Hindlimb muscle (tissue), 1 donor: ENCODE data around the gene FMO4. TPM values are rescaled to one million over a fixed set of nuclear protein-coding genes. Genes with fewer than 3 reads are reported as not detected.
"Not testable (repeated sequence)": the region's sequence is repeated elsewhere in the genome, so short reads cannot be mapped to it uniquely, and the experiment has no call there.

Experiments
- DNase-seq: peaks from one replicate; pipeline ENCODE4 v3.0.0-alpha.2; 2013
- polyA plus RNA-seq: library from polyadenylated mRNA; unstranded; fragments of 120-200 nt; gene quantifications from one replicate; pipeline ENCODE4 v1.2.1, GENCODE V29; 2013; ENCODE audit not compliant: insufficient read length

The FMO4 gene, protein sequence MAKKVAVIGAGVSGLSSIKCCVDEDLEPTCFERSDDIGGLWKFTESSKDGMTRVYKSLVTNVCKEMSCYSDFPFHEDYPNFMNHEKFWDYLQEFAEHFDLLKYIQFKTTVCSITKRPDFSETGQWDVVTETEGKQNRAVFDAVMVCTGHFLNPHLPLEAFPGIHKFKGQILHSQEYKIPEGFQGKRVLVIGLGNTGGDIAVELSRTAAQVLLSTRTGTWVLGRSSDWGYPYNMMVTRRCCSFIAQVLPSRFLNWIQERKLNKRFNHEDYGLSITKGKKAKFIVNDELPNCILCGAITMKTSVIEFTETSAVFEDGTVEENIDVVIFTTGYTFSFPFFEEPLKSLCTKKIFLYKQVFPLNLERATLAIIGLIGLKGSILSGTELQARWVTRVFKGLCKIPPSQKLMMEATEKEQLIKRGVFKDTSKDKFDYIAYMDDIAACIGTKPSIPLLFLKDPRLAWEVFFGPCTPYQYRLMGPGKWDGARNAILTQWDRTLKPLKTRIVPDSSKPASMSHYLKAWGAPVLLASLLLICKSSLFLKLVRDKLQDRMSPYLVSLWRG
- 3.8 TPM for polyA plus RNA-seq

DNA sequence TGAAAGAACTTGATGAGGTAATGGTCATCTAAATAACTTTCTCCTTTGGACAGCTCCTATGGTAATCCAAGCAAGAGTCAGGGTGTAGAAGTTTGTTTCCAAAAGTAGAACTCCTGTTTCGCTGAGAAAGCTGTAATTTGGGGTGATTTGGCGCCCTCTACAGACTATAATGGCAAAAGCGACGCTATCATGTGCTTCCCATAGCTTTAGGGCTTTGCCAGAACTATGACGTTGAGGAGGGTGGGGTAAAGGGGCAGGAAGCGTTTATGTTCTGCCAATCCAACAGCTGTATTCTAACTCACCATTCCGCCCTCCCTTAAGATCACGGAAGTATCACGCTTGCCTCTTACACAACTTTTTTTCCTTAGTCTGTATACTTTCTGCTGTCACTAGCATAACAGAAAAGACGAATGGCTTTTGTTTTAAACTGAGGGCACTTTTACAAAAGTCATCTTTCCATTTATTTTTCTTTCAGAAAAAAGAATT is at the start of gene FMO4:
Gene FMO4, plus strand, starts transcription at position 349 of the 486 bp plus-strand sequence. CDS start 5,643 bp downstream, outside the sequence.
- DNase-seq: peak; percentile 100

GRCh38 chr1:171265686-171266085 is 48.3 kb upstream of the FMO4 start:
- DNase-seq: no peak

GRCh38 chr1:171266930-171267329 is 47.1 kb upstream of the FMO4 start:
- no peak for DNase-seq

DNA sequence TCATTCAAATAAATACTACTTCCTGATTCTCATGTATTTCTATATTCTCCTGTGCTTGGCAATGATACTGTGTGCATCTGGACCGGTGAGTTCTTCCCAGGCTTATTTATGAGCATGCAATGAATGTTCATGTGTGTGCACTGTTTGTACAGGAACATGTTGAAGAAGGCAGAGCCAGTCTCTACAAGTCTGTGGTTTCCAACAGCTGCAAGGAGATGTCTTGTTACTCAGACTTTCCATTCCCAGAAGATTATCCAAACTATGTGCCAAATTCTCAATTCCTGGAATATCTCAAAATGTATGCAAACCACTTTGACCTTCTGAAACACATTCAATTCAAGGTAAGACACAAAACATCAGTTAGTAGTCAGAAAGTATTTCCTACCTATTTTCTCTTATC is 46.6 kb upstream of the FMO4 start:
- peak; percentile 63 for DNase-seq

DNA sequence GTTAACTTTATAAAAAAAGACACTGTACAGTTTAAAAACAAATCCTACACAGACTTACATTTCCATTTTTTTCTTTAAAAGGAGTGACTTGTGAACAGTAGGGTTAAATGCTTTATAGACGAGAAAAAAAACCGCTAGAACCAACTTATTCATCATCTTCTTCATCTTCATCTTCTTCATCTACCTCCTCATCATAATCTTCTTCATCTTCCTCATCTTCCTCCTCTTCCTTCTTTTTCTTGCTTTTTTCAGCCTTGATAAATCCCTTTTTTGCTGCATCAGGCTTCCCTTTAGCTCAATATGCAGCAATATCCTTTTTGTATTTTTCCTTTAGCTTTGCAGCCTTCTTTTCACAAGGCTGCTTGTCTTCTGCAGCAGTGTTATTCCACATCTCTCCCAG is 43.2 kb upstream of the FMO4 start:
- no peak for DNase-seq

DNA sequence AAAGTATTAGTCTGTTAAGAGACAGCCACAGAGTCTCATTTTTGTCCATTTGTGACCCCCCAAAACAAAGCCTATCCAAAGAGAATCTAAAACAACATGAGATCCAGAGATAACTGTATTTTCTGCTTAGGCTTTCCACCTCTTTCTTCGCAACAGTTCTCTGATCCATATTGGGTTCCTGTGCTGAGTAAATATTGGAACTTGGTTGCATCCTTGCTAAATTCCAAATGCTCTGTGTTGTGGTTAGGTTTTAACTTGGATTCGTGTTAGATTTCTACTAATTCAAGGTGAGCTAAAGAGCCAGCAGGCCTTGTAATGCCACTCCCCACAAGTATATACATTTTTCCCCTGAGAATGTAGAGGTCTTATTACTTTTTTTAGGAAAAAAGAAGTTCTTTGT is 36.4 kb upstream of the FMO4 start:
- no peak for DNase-seq

GRCh38 chr1:171279234-171279633 is 34.7 kb upstream of the FMO4 start:
- no peak for DNase-seq

DNA sequence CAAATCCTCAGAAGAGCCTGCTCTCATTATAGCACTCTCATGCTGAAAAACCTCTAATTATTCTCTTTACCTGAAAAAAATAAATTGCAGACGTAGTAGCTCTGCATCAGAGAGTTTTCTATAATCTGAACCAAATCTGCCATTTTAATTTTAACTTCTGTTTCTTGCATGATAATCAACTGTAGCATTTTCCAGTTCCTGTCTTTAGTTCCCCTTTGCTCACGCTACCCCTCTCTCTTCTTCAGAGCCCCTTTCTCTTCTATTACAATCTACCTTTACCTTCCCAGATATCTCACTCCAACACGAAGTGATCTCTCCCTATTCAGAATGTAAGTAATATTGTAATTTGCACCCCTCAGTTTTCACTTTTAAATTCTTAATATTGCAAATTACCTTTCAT is 34.3 kb upstream of the FMO4 start:
- DNase-seq: no peak

GRCh38 chr1:171280599-171280998 is 33.4 kb upstream of the FMO4 start:
- DNase-seq: no peak

DNA sequence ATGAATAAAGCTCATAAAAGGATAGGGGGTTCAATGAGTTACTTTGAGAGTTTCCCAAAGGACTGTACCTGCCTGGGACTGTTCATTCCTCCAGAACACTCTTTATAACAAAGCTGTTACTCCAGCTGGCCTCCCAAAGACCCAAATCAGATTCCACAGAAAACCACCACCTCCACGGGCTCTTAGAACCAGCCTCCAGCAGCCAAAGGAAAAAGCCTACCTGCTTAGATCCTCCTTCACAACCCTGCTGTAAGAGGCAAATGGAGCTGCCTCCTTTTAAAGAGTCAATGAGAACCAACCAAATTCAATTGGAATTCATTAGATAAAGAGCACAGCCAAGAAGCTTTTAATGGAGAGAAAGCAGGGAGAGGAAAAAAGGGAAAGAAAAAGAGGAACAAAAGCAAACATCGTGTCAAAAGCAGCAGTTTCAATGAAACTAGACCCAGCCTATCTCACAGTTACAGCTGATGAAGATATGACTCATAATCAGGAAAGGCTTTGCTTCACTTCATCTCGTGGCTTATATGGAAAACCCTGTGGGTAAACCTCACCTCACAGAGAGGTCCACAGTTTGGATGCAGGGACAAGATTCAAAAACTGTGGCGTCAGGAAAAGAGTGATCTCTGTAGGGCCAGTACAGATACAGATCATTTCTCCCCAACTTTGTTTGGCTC is 27.8 kb upstream of the FMO4 start:
- DNase-seq: no peak

DNA sequence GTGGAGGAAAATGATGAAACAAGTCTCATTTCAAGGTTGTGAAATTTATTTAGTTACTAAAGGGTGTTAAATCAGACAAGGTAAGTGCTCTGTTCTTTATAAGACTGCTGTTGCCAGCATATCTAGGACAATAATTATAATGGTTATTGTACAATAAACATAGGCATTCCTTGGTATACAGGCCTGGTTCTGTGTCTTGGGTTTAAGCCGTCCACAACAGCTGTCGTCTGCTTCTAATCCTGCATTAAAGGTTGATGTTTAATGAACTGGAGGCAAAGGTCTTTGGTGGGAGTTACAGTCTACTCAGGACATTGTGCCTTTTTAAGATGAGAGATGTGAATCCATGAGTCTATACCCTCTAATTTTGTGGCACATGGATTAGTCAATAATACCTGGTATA is 23.4 kb upstream of the FMO4 start:
- DNase-seq: no peak

- DNase-seq: no peak
Measured at GRCh38 chr1:171292799-171293198, 21.2 kb upstream of the FMO4 start.

GRCh38 chr1:171295383-171295782 is 18.6 kb upstream of the FMO4 start:
- not testable (repeated sequence) for DNase-seq

DNA sequence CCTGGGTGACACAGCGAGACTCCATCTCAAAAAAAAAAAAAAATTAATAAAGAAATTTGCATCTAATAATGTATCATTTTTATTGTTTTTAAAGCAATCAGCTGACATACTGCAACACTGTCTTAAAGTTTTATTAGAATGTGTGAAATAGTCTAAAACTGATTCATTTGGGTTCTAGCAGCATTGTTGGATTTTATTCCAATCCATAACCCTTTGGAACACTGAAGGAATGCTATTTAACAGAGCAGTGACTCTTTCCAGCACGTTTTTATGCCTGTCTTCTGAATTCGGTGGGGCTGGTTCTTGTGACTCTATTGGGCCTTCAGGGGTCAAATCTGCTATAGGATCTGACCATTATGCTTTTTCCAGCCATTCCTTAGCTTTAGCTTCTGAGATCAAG is 18.2 kb upstream of the FMO4 start:
- no peak for DNase-seq

DNA sequence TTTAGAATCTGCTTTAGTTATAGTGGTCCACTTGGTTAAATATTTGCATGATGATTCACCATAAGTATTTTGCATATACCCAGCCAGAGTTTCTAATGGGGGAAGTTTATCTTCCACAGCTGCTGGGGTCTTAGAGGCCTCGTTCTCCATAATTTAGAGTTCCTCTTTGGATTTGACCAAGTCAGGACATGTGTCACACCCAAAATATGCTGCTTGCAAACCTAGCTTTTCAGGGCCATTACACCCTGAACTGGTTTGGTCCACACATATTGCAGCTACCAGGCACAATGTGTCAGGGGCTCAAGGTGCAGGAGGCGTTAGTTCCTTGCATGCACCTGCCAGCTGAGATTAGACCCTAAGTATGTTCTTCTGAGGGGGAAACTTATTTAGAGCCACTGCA is 17.1 kb upstream of the FMO4 start:
- no peak for DNase-seq

DNA sequence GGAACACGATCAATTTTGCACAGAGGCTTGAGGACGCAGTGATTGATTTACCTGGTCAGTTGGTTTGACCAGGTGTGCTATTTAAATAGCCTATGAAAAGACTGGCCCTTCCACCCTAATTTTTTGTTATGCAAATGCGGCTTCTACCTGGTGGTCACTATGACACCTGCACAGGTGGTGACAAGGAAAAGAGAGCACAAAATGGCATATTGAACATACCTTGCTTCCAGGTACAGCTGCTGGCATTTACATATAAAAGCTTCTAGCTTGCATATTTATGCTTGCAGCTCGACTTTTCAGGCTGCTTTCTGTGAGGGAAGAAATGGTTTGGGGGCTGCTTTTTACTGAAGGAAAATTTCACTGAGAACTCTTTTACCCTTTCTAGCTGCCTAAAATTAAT is 15.3 kb upstream of the FMO4 start:
- no peak for DNase-seq

- no peak for DNase-seq
Measured at GRCh38 chr1:171299342-171299741, 14.6 kb upstream of the FMO4 start.

DNA sequence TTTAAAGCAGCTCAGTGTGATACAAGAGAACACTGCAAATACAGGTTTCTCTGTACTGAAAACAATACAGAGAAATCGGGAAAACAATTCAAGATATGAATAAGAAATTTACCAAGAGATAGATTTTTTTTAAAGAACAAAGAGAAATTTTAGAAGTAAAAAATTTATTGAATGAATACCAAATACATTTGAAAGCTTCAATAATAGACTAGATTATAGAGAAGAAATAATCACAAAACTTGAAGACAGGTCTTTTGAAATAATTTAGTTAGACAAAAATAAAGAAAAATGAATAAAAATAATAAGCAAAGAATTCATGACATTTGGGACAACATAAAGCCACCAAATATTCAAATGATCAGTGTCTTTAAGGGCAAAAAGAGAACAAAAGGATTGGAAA is 13.6 kb upstream of the FMO4 start:
- no peak for DNase-seq

- no peak for DNase-seq
Measured at GRCh38 chr1:171310661-171311087, 3.3 kb upstream of the FMO4 start.

DNA sequence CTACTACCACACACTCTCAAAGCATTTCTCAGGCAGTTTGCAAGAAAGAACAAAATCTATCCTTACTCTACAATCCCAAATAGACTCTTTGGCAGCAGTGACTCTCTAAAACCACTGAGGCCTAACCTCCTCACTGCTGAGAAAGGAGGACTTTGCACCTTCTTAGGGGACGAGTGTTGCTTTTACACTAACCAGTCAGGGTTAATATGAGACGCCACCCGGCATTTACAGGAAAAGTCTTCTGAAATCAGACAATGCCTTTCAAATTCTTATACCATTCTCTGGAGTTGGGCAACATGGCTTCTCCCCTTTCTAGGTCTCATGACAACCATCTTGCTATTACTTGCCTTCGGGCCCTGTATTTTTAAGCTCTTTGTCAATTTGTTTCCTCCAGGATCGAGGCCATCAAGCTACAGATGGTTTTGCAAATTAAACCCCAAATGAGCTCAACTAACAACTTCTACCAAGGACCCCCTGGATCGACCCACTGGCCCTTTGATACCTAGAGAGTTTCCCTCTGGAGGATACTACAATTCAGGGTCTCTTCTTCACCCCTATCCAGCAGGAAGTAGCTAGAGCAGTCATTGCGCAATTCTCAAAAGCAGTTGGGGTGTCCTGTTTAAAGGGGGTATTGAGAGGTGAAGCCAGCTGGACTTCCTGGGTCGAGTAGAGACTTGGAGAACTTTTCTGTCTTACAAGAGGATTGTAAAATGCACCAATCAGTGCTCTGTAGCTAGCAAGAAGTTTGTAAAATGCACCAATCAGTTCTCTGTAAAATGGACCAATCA is 2.0 kb upstream of the FMO4 start:
- DNase-seq: no peak

DNA sequence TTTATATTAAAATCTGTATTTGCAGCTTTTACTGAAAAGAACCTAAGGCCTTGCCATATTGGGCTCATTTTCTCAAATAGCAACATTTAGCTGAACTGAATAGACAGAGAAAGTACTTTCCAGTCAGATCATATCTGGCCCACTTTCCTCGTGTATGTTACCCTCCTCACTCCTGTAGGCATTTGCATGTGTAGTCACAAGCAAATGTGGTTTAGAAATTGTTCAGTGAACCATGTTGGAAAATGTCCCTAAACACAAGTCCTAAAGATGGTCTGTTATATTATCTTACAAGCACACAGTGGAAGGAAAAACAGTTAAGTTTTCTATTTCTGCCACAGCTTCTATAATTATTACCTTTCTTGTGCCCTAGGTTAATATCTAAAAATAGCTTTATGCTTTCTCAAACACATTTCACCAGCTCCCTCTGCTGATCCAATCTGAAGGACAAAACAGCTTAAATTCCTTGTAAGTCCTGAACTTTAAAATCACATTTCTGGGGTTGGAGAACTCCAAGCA is 606 bp upstream of the FMO4 start:
- no peak for DNase-seq

DNA sequence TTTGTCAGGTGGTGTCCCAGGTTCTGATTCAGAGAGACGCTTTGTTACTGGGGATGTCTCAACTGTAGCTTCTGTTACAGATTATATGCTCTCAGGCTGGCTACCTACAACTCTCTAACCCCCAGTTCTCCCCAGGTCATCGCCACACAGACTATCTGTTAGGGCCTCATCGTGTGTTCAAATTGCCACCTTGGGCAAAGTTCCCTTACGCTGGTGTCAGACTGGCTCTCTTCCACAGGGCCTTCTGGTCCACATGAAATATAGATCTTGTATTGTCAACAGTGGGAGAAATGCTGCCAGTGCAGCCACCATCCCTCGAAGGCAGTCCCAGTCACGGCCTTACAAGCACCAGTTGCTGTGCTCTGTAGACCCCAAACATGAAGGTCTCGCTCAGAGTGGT is 15.3 kb downstream of the FMO4 start:
- no peak for DNase-seq
